Suprapubic skin (tissue), 4 donors: ENCODE measurements around the gene MARS1. TPM values are rescaled to one million over a fixed set of nuclear protein-coding genes. Genes with fewer than 3 reads are reported as not detected.

ENCODE experiments used
- DNase-seq, 2 donors: peaks; one replicate each; pipeline ENCODE4 v3.0.0-alpha.2; 2019; ENCODE audit warnings: low spot score in 2 of 2
- H3K27ac ChIP-seq: fragments of 200-600 bp; sonication (generic); one replicate; pipeline ENCODE4 v1.5.1; 2019
- H3K27me3 ChIP-seq: fragments of 200-600 bp; sonication (generic); one replicate; pipeline ENCODE4 v1.5.1; 2019
- H3K36me3 ChIP-seq: fragments of 200-600 bp; sonication (generic); one replicate; pipeline ENCODE4 v1.5.1; 2019
- H3K4me1 ChIP-seq: fragments of 200-600 bp; sonication (generic); one replicate; pipeline ENCODE4 v1.5.1; 2019
- H3K4me3 ChIP-seq: fragments of 200-600 bp; sonication (generic); one replicate; pipeline ENCODE4 v1.5.1; 2019; ENCODE audit warnings: mild to moderate bottlenecking
- H3K9me3 ChIP-seq: fragments of 200-600 bp; sonication (generic); one replicate; pipeline ENCODE4 v1.5.1; 2019
- EP300 ChIP-seq: sonication (generic); formaldehyde crosslinking; IDR thresholded peaks from one replicate; pipeline ENCODE4 v1.6.1; 2017; ENCODE audit warnings: antibody characterized with exemption
- POLR2A ChIP-seq, 2 donors: fragments of 450-650 bp; IDR thresholded peaks; one replicate each; pipeline ENCODE4 v1.6.1; 2017; ENCODE audit warnings: antibody characterized with exemption in 2 of 2, mild to moderate bottlenecking in 2 of 2, moderate library complexity in 2 of 2
- POLR2AphosphoS5 ChIP-seq, 3 donors: sonication (generic); formaldehyde crosslinking; IDR thresholded peaks; one replicate each; pipeline ENCODE4 v1.6.1; 2017; ENCODE audit warnings: antibody characterized with exemption in 3 of 3
- WGBS: methylation state at CpG from one replicate; pipeline ENCODE4 v1.1.5; 2018; 5-methylcytosine and 5-hydroxymethylcytosine counted together
- total RNA-seq, 4 donors: library from RNA; depleted of rRNA; stranded (reverse); fragments of >200 nt; gene quantifications; one replicate each; pipeline ENCODE4 v1.1.0, GENCODE V29; 2016
- TF ChIP-seq, protein P1 (sequence below), 2 donors: fragments of 200-600 bp in 1 of 2; fragments of 450-650 bp in 1 of 2; sonication (generic) in 1 of 2; IDR thresholded peaks; one replicate each; pipeline ENCODE4 v1.5.1; 2016 to 2019; ENCODE audit warnings: antibody characterized with exemption in 2 of 2, mild to moderate bottlenecking in 1 of 2, moderate library complexity in 1 of 2

Gene MARS1
- total RNA-seq, 4 donors from 2014 or later = 55.7 to 203 (median 79.7) TPM

DNA sequence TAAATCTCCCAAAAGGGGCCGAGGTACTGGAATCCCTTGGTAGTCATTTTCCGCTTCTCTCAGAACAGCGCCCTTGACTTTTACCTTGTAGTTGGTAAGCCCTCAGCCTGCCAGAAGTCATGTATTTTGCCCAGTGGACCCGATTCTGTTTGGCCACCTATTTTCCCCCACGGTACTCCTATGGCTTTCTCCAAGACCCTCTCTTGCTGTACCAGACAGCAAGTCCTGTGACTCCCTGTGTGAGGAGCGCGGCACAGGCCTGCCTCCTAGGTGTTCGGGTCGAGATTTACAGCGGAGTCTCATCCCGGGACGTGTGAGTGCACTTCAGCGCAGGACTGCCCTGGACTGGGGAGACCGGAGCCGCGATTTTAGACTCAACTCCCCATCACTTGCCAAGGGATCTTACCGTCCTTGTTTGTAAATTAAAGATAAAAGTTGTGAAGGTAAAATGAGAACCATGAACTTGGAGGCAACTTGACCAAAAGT is 33.7 kb downstream of the MARS1 start:
- Histone ChIP-seq H3K36me3 (peaks cover 24% of the 10 kb centered on the region), H3K9me3 (no peaks in the 10 kb centered on the region), H3K27ac (peak overlapping the region; percentile 96), H3K4me1 (peaks cover 75% of the 10 kb centered on the region), H3K4me3 (peak overlapping the region; percentile 77), H3K27me3 (no peaks in the 10 kb centered on the region)
- WGBS = 47% methylated on average over 16 of the region's 17 CpGs
- TF ChIP-seq POLR2AphosphoS5 (IDR thresholded peaks at IDR 0.05) (no peak), EP300 (no peak), POLR2A (IDR thresholded peaks at IDR 0.05) (no peak)
- TF ChIP-seq, protein P1, sequence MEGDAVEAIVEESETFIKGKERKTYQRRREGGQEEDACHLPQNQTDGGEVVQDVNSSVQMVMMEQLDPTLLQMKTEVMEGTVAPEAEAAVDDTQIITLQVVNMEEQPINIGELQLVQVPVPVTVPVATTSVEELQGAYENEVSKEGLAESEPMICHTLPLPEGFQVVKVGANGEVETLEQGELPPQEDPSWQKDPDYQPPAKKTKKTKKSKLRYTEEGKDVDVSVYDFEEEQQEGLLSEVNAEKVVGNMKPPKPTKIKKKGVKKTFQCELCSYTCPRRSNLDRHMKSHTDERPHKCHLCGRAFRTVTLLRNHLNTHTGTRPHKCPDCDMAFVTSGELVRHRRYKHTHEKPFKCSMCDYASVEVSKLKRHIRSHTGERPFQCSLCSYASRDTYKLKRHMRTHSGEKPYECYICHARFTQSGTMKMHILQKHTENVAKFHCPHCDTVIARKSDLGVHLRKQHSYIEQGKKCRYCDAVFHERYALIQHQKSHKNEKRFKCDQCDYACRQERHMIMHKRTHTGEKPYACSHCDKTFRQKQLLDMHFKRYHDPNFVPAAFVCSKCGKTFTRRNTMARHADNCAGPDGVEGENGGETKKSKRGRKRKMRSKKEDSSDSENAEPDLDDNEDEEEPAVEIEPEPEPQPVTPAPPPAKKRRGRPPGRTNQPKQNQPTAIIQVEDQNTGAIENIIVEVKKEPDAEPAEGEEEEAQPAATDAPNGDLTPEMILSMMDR (IDR thresholded peaks at IDR 0.05) = no peak
- DNase-seq = peak in 1 of 2 donors; percentile 80

DNA sequence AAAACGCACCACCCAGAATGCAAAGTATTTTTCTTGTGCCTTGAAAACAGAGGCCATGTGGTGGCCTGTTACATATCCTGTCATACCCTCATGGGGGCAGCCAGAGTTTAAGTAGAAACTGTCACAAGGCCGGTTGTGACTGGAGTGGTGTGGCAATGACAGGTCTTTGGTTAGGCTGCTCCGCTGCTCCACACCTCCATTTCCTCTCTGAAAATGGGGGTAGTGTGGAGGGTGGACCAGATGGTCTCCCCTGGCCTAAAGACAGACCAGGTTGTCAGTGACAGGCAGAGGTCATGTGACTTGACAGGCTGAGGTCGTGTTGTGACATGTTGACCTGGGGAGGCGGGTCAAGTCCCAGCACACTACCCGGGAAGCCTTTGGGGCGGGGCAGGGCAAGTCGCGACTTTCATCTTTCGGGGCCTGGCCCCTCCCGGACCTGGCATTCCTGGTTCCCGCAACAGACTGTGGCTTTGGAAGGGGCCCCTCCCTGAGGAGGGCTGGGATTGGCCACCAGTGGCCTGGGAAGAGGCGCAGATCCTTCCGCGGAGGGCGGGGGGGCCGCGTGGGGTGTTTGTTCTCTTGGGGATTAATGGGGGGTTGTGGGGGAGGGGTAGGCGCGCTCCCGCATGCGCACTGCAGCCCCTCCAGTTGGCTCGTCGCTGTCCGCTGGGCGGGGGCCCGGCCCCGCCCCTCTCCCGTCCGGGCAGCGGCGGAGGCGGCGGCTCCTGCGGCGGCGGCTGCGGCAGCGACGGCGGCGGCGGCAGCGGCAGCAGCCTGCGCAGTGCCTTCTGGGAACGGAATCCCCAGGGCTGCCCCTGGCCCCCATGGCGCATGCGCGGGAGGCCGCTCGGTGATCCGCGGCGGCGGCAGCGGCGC is 34.4 kb downstream of the MARS1 start, which contains the start of gene MBD6:
MBD6 (plus strand) TSS at position 814 of the 876 bp plus-strand sequence. CDS start 1,480 bp downstream, outside the sequence.
- Histone ChIP-seq H3K9me3 (no peaks in the 10 kb centered on the region), H3K27me3 (no peaks in the 10 kb centered on the region), H3K36me3 (peaks cover 24% of the 10 kb centered on the region), H3K4me1 (peaks cover 70% of the 10 kb centered on the region), H3K4me3 (peak within 1 kb of the TSS; percentile 77), H3K27ac (peak within 1 kb of the TSS; percentile 96)
- WGBS = 2% methylated on average over 13 of the region's 57 CpGs
- TF ChIP-seq, protein P1 (IDR thresholded peaks at IDR 0.05) = no peak
- TF ChIP-seq POLR2A (IDR thresholded peaks at IDR 0.05) (peak; percentile 13 to 54), POLR2AphosphoS5 (IDR thresholded peaks at IDR 0.05) (peak in 2 of 3 donors; percentile 30 to 85), EP300 (no peak)
- peak; percentile 95 to 97 for DNase-seq

DNA sequence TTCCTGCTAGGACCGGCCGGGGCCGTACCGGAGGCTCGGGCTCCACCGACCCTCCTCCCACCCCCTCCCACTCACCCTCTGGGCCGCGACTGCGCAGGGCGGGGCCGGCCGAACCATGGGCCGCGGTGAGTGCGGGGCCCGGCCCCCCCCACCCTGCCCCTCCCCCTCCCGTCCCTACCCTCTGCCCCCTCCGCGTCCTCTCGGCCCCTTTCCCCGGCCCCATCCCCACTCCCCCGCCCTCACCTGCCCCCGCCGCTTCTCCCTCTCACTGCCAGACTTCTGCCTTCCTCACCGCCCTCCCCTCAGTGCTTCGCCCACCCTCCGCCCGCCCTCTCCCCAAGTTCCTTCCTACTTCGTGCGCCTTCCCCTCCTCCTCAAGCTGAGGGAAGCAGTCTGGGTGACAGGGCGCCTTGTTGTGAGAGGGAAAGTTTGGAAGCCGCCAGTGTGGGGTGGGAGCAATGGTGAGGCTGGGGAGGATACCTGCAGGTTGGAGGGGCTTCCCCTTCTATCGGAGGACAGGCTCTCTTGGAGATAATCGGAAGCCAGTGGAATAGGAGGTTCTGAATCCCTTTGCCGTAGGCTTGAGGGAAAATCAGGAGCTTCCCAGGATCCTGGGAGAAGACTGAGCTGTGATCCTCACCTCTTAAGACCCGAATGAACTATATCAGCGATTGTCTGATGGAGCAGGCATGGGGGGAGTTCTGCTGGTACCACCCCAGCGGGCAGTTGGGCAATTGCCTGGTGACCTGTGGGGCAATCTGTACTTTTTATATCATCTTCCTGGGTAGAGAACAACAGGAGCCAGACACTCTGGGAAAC is 35.2 kb downstream of the MARS1 start:
- Histone ChIP-seq H3K36me3 (peaks cover 30% of the 10 kb centered on the region), H3K4me1 (peaks cover 62% of the 10 kb centered on the region), H3K27me3 (no peaks in the 10 kb centered on the region), H3K9me3 (no peaks in the 10 kb centered on the region), H3K4me3 (peak overlapping the region; percentile 77), H3K27ac (peak overlapping the region; percentile 96)
- 0% methylated on average over 17 of the region's 38 CpGs for WGBS
- DNase-seq = peak; percentile 85 to 86
- TF ChIP-seq EP300 = no peak
- TF ChIP-seq POLR2A (IDR thresholded peaks at IDR 0.05) = no peak
- no peak for TF ChIP-seq POLR2AphosphoS5 (IDR thresholded peaks at IDR 0.05)
- TF ChIP-seq, protein P1 (IDR thresholded peaks at IDR 0.05) = no peak

DNA sequence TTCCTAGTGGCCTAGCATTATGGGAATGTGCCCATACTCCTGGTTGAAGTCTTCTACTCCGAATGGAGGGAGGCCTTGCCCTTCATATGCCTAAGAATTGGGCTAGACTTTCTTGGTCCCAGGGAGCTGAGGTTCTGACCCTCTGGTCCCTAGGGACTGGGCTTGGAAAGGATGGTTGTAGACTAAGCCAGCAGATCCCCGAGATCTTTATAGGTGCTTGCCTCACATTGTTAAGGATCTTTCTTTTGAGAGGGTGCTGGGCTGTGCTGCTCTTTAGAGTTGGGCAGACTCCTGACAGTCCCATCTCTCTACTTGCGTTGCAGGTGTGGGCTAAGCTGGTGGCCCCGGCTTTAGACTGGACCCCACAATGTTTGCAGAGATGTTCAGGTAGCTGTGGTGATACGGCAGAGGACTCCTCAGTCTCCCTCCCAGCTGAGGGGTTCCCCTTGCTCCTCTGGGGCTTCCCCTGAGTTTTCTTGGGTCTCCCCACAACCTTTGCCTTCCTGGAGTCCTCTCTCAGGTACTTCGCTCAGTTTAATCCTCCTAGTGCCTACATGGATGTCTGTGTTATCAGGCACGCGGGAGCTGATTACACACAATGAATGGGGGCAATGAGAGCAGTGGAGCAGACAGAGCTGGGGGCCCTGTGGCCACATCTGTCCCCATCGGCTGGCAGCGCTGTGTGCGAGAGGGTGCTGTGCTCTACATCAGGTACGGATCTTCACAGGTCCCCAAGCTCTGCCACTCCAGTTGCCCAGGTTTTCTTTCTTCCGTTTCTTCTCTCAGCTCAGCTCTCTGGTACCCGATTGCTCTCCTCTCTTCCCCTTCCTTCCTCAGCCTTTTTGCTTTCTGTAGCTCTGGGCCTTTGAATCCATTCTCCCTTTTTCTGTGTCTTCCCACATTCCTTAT is 36.1 kb downstream of the MARS1 start:
- Histone ChIP-seq H3K9me3 (no peaks in the 10 kb centered on the region), H3K27ac (peak overlapping the region; percentile 96), H3K4me3 (peak overlapping the region; percentile 77), H3K36me3 (peaks cover 39% of the 10 kb centered on the region), H3K27me3 (no peaks in the 10 kb centered on the region), H3K4me1 (peaks cover 53% of the 10 kb centered on the region)
- DNase-seq = no peak
- TF ChIP-seq POLR2A (IDR thresholded peaks at IDR 0.05) (no peak), EP300 (no peak), POLR2AphosphoS5 (IDR thresholded peaks at IDR 0.05) (no peak)
- TF ChIP-seq, protein P1 (IDR thresholded peaks at IDR 0.05) = no peak
- WGBS = 70% methylated on average over 13 of the region's 14 CpGs
